Measurements from ENCODE around the gene MRTFA.

The MRTFA gene

GRCh38 chr22:40399621-40400020 is 236.9 kb downstream of the MRTFA start:
- TF ChIP-seq GATA2 (IDR thresholded peaks at IDR 0.05; ENCODE audit: low read depth, low read length) (no peak), GATA3 (IDR thresholded peaks at IDR 0.05; ENCODE audit: low read depth, low read length) (no peak)

- TF ChIP-seq GATA3 (IDR thresholded peaks at IDR 0.05; ENCODE audit: low read depth, low read length) (no peak), GATA2 (IDR thresholded peaks at IDR 0.05; ENCODE audit: low read depth, low read length) (no peak)
These were observed 239.1 kb downstream of the MRTFA start for GRCh38 chr22:40397396-40397795.

GRCh38 chr22:40396882-40397281 is 239.6 kb downstream of the MRTFA start:
- no peak for TF ChIP-seq GATA2 (IDR thresholded peaks at IDR 0.05; ENCODE audit: low read depth, low read length)
- TF ChIP-seq GATA3 (IDR thresholded peaks at IDR 0.05; ENCODE audit: low read depth, low read length) = no peak

- TF ChIP-seq GATA2 (IDR thresholded peaks at IDR 0.05; ENCODE audit: low read depth, low read length) (no peak), GATA3 (IDR thresholded peaks at IDR 0.05; ENCODE audit: low read depth, low read length) (no peak)
These were observed 240.9 kb downstream of the MRTFA start for GRCh38 chr22:40395607-40396006.

GRCh38 chr22:40394607-40395006 is 241.9 kb downstream of the MRTFA start:
- TF ChIP-seq GATA3 (IDR thresholded peaks at IDR 0.05; ENCODE audit: low read depth, low read length) (no peak), GATA2 (IDR thresholded peaks at IDR 0.05; ENCODE audit: low read depth, low read length) (no peak)

- TF ChIP-seq GATA2 (IDR thresholded peaks at IDR 0.05; ENCODE audit: low read depth, low read length) (no peak), GATA3 (IDR thresholded peaks at IDR 0.05; ENCODE audit: low read depth, low read length) (no peak)
These were observed 243.9 kb downstream of the MRTFA start for GRCh38 chr22:40392618-40393017.

GRCh38 chr22:40391417-40391816 is 245.1 kb downstream of the MRTFA start:
- no peak for TF ChIP-seq GATA2 (IDR thresholded peaks at IDR 0.05; ENCODE audit: low read depth, low read length)
- no peak for TF ChIP-seq GATA3 (IDR thresholded peaks at IDR 0.05; ENCODE audit: low read depth, low read length)

- TF ChIP-seq GATA2 (IDR thresholded peaks at IDR 0.05; ENCODE audit: low read depth, low read length) (no peak), GATA3 (IDR thresholded peaks at IDR 0.05; ENCODE audit: low read depth, low read length) (no peak)
These were observed 248.3 kb downstream of the MRTFA start for GRCh38 chr22:40388231-40388630.

GRCh38 chr22:40387746-40388145 is 248.8 kb downstream of the MRTFA start:
- TF ChIP-seq GATA2 (IDR thresholded peaks at IDR 0.05; ENCODE audit: low read depth, low read length) (no peak), GATA3 (IDR thresholded peaks at IDR 0.05; ENCODE audit: low read depth, low read length) (no peak)

- TF ChIP-seq GATA2 (IDR thresholded peaks at IDR 0.05; ENCODE audit: low read depth, low read length) = no peak
- TF ChIP-seq GATA3 (IDR thresholded peaks at IDR 0.05; ENCODE audit: low read depth, low read length) = no peak
These were observed 251.3 kb downstream of the MRTFA start for GRCh38 chr22:40385036-40385782.

- no peak for TF ChIP-seq GATA2 (IDR thresholded peaks at IDR 0.05; ENCODE audit: low read depth, low read length)
- no peak for TF ChIP-seq GATA3 (IDR thresholded peaks at IDR 0.05; ENCODE audit: low read depth, low read length)
These were observed 252.6 kb downstream of the MRTFA start for GRCh38 chr22:40383905-40384304.

GRCh38 chr22:40381461-40381860 is 255.1 kb downstream of the MRTFA start:
- TF ChIP-seq GATA2 (IDR thresholded peaks at IDR 0.05; ENCODE audit: low read depth, low read length) (no peak), GATA3 (IDR thresholded peaks at IDR 0.05; ENCODE audit: low read depth, low read length) (no peak)

- TF ChIP-seq GATA3 (IDR thresholded peaks at IDR 0.05; ENCODE audit: low read depth, low read length) = no peak
- TF ChIP-seq GATA2 (IDR thresholded peaks at IDR 0.05; ENCODE audit: low read depth, low read length) = no peak
These were observed 258.6 kb downstream of the MRTFA start for GRCh38 chr22:40377931-40378330.

GRCh38 chr22:40376149-40376548 is 260.4 kb downstream of the MRTFA start:
- TF ChIP-seq GATA2 (IDR thresholded peaks at IDR 0.05; ENCODE audit: low read depth, low read length) (no peak), GATA3 (IDR thresholded peaks at IDR 0.05; ENCODE audit: low read depth, low read length) (no peak)

GRCh38 chr22:40374567-40374966 is 262.0 kb downstream of the MRTFA start:
- TF ChIP-seq GATA3 (IDR thresholded peaks at IDR 0.05; ENCODE audit: low read depth, low read length) (no peak), GATA2 (IDR thresholded peaks at IDR 0.05; ENCODE audit: low read depth, low read length) (no peak)
